Measurements from ENCODE around the gene SPATA3. TPM values are rescaled to one million over a fixed set of nuclear protein-coding genes. Genes with fewer than 3 reads are reported as not detected.
A peak's percentile ranks its signal among the peaks of the same experiment; 100 is the strongest.

Gene SPATA3
- polyA plus RNA-seq, 4 donors, result not detected

DNA sequence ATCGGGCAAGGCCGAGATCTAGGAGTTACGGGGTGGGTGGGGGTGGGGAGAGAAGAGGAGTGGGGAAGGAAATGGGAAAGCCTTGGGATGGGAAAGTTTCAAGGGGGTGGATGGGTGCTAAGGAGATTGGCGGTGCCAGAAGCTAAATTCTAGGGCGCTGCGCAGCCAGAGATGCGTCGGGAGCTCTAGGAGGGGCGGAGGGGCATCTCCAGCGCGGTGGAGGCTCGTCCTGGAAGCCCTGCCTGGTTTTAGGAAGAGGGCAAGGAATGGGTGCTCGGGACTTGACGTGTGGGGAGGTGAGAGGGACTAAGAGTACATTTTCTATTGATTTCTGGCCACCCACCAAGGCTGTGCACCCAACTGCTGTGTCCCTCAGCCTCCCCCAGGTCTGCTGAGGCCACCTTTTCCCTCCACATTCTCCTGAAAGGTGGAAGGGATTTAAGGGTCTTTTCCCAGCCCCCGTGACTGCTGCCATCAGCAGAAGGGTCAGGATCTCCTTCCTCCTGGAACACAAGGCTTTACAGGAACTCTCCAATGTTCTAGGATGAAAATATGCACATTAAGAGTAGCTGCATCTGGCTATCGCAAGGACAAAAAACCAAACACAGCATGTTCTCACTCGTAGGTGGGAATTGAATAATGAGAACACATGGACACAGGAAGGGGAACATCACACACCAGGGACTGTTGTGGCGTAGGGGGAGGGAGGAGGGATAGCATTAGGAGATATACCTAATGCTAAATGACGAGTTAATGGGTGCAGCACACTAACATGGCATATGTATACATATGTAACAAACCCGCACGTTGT, 42.8 kb downstream of the SPATA3 start:
- no peak for FAIRE-seq
- Histone ChIP-seq H3K27me3 (ENCODE audit: control insufficient read depth in 3 of 3, insufficient read depth in 3 of 3, low read length in 3 of 3) (peaks cover 0 to 8% (median 2%) of the 10 kb centered on the region in 3 donors), H3K4me3 (ENCODE audit: low read depth in 1 of 3, low read length in 3 of 3) (peak overlapping the region; percentile 41 to 70 (median 67)), H3K36me3 (ENCODE audit: control insufficient read depth in 3 of 3, insufficient read depth in 2 of 3, low read depth in 1 of 3, low read length in 3 of 3) (peaks cover 0 to 23% (median 0%) of the 10 kb centered on the region in 3 donors), H3K27ac (ENCODE audit: low read depth in 1 of 3, low read length in 2 of 3) (no peak overlapping the region), H3K9me3 (ENCODE audit: control insufficient read depth in 2 of 2, insufficient read depth in 1 of 2, low read depth in 1 of 2, low read length in 1 of 2) (no peaks in the 10 kb centered on the region), H3K4me1 (ENCODE audit: control insufficient read depth in 3 of 3, insufficient read depth in 2 of 3, low read depth in 1 of 3, low read length in 2 of 3) (peaks cover 0 to 21% (median 0%) of the 10 kb centered on the region in 3 donors)
- WGBS, 3 donors, result 21 to 30% (median 22%) methylated on average over 17 to 21 of the region's 21 CpGs
- no peak for DNase-seq

DNA sequence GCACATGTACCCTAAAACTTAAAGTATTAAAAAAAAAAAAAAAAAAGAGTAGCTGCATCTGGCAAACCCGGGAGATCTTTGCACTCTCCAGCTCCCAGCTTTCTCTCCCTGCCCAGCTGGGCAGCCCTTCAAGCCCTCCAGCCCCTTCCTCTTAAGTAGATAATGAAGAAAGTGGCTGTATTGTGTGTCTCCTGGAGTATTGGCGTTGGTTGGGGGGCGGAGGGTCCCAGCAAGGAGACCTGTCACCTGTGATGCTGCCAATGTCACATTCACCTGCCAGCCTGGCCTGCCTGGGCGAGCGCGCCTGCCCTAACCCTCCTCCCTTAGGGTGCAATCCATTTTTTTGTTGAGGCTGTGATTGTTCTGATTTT, 43.4 kb downstream of the SPATA3 start:
- H3K27ac ChIP-seq (ENCODE audit: low read depth in 1 of 3, low read length in 2 of 3), result no peak overlapping the region
- peaks cover 0 to 27% (median 2%) of the 10 kb centered on the region in 3 donors for H3K36me3 ChIP-seq (ENCODE audit: control insufficient read depth in 3 of 3, insufficient read depth in 2 of 3, low read depth in 1 of 3, low read length in 3 of 3)
- H3K4me1 ChIP-seq (ENCODE audit: control insufficient read depth in 3 of 3, insufficient read depth in 2 of 3, low read depth in 1 of 3, low read length in 2 of 3), result peaks cover 0 to 17% (median 0%) of the 10 kb centered on the region in 3 donors
- FAIRE-seq, result no peak
- H3K27me3 ChIP-seq (ENCODE audit: control insufficient read depth in 3 of 3, insufficient read depth in 3 of 3, low read length in 3 of 3), result peaks cover 0 to 8% (median 2%) of the 10 kb centered on the region in 3 donors
- no peak overlapping the region for H3K4me3 ChIP-seq (ENCODE audit: low read depth in 1 of 3, low read length in 3 of 3)
- 74 to 82% (median 82%) methylated on average over 6 of the region's 6 CpGs for WGBS, 3 donors
- no peaks in the 10 kb centered on the region for H3K9me3 ChIP-seq (ENCODE audit: control insufficient read depth in 2 of 2, insufficient read depth in 1 of 2, low read depth in 1 of 2, low read length in 1 of 2)
- DNase-seq, result no peak

DNA sequence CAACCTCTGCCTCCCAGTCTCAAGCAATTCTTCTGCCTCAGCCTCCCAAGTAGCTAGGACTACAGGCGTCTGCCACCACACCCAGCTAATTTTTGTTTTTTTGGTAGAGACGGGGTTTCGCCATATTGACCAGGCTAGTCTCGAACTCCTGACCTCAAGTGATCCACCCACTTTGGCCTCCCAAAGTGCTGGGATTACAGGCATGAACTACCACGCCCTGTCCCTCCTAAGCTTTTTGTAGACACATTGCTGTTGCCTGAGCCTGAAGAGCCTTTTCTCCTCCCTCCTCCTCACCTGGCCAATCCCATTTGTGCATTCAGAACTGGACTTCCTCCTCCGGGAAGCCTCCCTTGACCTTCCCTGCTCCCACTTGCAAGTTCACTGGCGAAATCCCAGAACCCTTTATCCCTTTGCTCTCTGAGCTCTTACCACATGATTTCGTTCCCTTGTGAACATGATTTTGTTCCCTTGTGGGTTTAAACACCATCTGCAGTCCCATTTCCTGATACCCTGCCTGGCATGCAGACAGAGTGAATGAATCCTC, 44.0 kb downstream of the SPATA3 start:
- WGBS, 3 donors, result 67 to 72% (median 70%) methylated on average over 8 of the region's 8 CpGs
- H3K27ac ChIP-seq (ENCODE audit: low read depth in 1 of 3, low read length in 2 of 3), result no peak overlapping the region
- no peak overlapping the region for H3K4me3 ChIP-seq (ENCODE audit: low read depth in 1 of 3, low read length in 3 of 3)
- peak in 1 of 2 donors; percentile 63 for DNase-seq
- H3K36me3 ChIP-seq (ENCODE audit: control insufficient read depth in 3 of 3, insufficient read depth in 2 of 3, low read depth in 1 of 3, low read length in 3 of 3), result peaks cover 0 to 28% (median 2%) of the 10 kb centered on the region in 3 donors
- peaks cover 0 to 8% (median 2%) of the 10 kb centered on the region in 3 donors for H3K27me3 ChIP-seq (ENCODE audit: control insufficient read depth in 3 of 3, insufficient read depth in 3 of 3, low read length in 3 of 3)
- FAIRE-seq, result no peak
- no peaks in the 10 kb centered on the region for H3K9me3 ChIP-seq (ENCODE audit: control insufficient read depth in 2 of 2, insufficient read depth in 1 of 2, low read depth in 1 of 2, low read length in 1 of 2)
- peaks cover 0 to 12% (median 0%) of the 10 kb centered on the region in 3 donors for H3K4me1 ChIP-seq (ENCODE audit: control insufficient read depth in 3 of 3, insufficient read depth in 2 of 3, low read depth in 1 of 3, low read length in 2 of 3)

DNA sequence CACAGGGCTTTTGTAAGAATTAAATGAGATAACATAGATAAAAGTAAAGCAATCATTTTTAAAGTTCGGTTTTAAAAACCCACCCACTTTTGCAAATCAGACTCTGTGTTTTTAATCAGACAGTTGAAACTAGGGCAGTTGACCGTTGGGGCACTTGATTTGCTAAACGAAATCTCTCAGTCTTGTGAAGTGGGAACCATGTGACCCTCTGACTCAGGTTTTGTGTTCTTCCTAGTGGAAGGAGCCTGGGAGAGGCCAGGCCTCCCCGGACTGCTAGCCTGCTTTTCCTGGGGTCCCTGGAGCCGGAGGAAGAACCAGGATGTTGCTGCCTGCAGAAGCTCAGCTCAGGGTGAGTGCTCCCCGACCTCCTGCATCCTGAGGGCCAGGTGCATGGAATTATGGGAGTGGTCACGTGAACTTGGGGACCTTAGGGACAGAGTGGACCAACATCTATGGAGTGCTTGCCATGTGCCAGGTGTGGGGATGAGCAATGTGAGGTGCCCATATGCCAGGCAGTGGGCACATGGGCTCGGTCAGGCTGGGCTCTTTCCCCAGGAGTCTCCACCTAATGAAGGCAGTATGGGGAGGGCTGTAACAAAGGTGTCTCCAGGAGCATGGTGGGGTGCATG, 45.3 kb downstream of the SPATA3 start:
- no peak for FAIRE-seq
- Histone ChIP-seq H3K9me3 (ENCODE audit: control insufficient read depth in 2 of 2, insufficient read depth in 1 of 2, low read depth in 1 of 2, low read length in 1 of 2) (no peaks in the 10 kb centered on the region), H3K4me3 (ENCODE audit: low read depth in 1 of 3, low read length in 3 of 3) (no peak overlapping the region)

DNA sequence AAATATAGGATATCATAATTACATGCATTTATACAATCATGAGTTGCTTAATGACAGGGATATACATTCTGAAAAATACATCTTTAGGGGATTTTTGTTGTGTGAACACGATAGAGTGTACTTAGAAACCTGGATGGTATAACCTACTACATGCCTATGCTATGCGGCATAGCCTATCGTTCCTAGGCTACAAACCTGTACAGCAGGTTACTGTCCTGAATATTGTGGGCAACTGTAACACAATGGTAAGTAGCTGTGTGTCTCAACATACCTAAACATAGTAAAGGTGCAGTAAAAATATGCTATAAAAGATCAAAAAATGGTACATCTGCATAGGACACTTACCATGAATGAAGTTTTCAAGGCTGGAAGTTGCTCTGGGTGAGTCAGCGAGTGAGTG, 47.9 kb downstream of the SPATA3 start:
- FAIRE-seq (no peak), DNase-seq (no peak)
- H3K4me1 ChIP-seq (ENCODE audit: control insufficient read depth in 3 of 3, insufficient read depth in 2 of 3, low read depth in 1 of 3, low read length in 2 of 3), result peaks cover 0 to 4% (median 0%) of the 10 kb centered on the region in 3 donors
- H3K4me3 ChIP-seq (ENCODE audit: low read depth in 1 of 3, low read length in 3 of 3), result no peak overlapping the region
- 92 to 94% (median 94%) methylated on average over 4 of the region's 4 CpGs for WGBS, 3 donors
- H3K36me3 ChIP-seq (ENCODE audit: control insufficient read depth in 3 of 3, insufficient read depth in 2 of 3, low read depth in 1 of 3, low read length in 3 of 3), result peaks cover 0 to 47% (median 2%) of the 10 kb centered on the region in 3 donors
- no peaks in the 10 kb centered on the region for H3K9me3 ChIP-seq (ENCODE audit: control insufficient read depth in 2 of 2, insufficient read depth in 1 of 2, low read depth in 1 of 2, low read length in 1 of 2)
- no peak overlapping the region for H3K27ac ChIP-seq (ENCODE audit: low read depth in 1 of 3, low read length in 2 of 3)
- no peaks in the 10 kb centered on the region for H3K27me3 ChIP-seq (ENCODE audit: control insufficient read depth in 3 of 3, insufficient read depth in 3 of 3, low read length in 3 of 3)

More for the DNA sequence above, 45.3 kb downstream of the SPATA3 start:
- peaks cover 0 to 5% (median 0%) of the 10 kb centered on the region in 3 donors for H3K4me1 ChIP-seq (ENCODE audit: control insufficient read depth in 3 of 3, insufficient read depth in 2 of 3, low read depth in 1 of 3, low read length in 2 of 3)
- H3K27ac ChIP-seq (ENCODE audit: low read depth in 1 of 3, low read length in 2 of 3), result no peak overlapping the region
- DNase-seq, result no peak
- H3K36me3 ChIP-seq (ENCODE audit: control insufficient read depth in 3 of 3, insufficient read depth in 2 of 3, low read depth in 1 of 3, low read length in 3 of 3), result peaks cover 0 to 28% (median 2%) of the 10 kb centered on the region in 3 donors
- H3K27me3 ChIP-seq (ENCODE audit: control insufficient read depth in 3 of 3, insufficient read depth in 3 of 3, low read length in 3 of 3), result peaks cover 0 to 5% (median 0%) of the 10 kb centered on the region in 3 donors
- 66 to 76% (median 72%) methylated on average over 8 of the region's 8 CpGs for WGBS, 3 donors

DNA sequence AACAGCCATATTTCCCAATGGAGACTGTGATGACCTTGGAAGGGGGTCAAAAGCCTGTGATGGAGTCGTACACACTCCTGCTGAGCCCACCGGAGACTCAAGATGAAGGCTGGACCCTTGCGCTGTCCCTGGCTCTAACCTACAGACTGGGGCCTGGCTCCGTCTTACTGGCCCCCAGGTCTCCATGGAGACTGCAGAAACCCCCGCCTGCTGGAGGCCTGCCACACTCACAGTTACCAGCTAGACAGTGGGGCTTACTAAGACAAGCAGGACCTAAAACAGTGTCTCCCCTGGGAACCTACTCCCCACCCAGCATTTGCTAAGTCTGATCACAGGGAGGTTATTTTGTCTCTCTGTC, 51.0 kb downstream of the SPATA3 start:
- Histone ChIP-seq H3K27me3 (ENCODE audit: control insufficient read depth in 3 of 3, insufficient read depth in 3 of 3, low read length in 3 of 3) (no peaks in the 10 kb centered on the region), H3K36me3 (ENCODE audit: control insufficient read depth in 3 of 3, insufficient read depth in 2 of 3, low read depth in 1 of 3, low read length in 3 of 3) (peaks cover 0 to 36% (median 2%) of the 10 kb centered on the region in 3 donors), H3K27ac (ENCODE audit: low read depth in 1 of 3, low read length in 2 of 3) (no peak overlapping the region), H3K9me3 (ENCODE audit: control insufficient read depth in 2 of 2, insufficient read depth in 1 of 2, low read depth in 1 of 2, low read length in 1 of 2) (no peaks in the 10 kb centered on the region), H3K4me3 (ENCODE audit: low read depth in 1 of 3, low read length in 3 of 3) (no peak overlapping the region), H3K4me1 (ENCODE audit: control insufficient read depth in 3 of 3, insufficient read depth in 2 of 3, low read depth in 1 of 3, low read length in 2 of 3) (peaks cover 0 to 28% (median 11%) of the 10 kb centered on the region in 3 donors)
- FAIRE-seq (no peak), DNase-seq (no peak)
- 86 to 92% (median 88%) methylated on average over 5 of the region's 5 CpGs for WGBS, 3 donors

DNA sequence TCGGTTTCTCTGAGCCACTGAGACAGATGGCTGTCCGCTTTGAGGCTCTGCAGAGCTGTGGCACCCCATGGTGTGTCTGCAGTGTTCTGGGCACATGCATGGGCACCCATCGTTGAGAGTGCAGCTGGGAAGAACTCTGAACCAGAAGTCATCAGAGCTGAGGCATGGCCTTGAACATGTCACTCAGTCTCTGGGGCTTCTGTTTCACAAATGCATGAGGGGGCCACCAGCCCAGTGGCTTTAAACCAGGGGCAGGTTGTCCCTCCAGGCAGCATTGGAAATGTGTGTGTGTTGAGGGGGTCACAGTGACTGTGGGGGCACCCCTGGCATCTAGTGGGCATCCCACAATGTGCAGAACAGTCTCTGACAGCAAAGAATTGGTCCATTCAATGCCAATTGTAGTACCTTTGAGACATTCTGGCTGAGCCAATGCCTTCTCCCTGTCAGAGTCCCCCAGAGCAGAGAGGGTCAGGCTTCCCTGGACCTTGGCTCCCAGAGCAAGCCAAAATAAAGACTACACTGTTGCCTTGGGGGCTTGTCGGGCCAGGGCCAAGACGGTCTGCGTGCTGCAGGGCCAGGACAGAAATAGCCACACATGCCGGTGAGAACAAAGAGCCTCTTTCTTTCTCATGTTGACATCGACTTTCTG, 51.5 kb downstream of the SPATA3 start:
- WGBS, 3 donors, result 44 to 68% (median 47%) methylated on average over 8 of the region's 8 CpGs
- H3K9me3 ChIP-seq (ENCODE audit: control insufficient read depth in 2 of 2, insufficient read depth in 1 of 2, low read depth in 1 of 2, low read length in 1 of 2), result no peaks in the 10 kb centered on the region

More for the DNA sequence above, 51.5 kb downstream of the SPATA3 start:
- peaks cover 0 to 33% (median 2%) of the 10 kb centered on the region in 3 donors for H3K36me3 ChIP-seq (ENCODE audit: control insufficient read depth in 3 of 3, insufficient read depth in 2 of 3, low read depth in 1 of 3, low read length in 3 of 3)
- H3K4me1 ChIP-seq (ENCODE audit: control insufficient read depth in 3 of 3, insufficient read depth in 2 of 3, low read depth in 1 of 3, low read length in 2 of 3), result peaks cover 0 to 33% (median 13%) of the 10 kb centered on the region in 3 donors
- H3K4me3 ChIP-seq (ENCODE audit: low read depth in 1 of 3, low read length in 3 of 3), result no peak overlapping the region
- no peak overlapping the region for H3K27ac ChIP-seq (ENCODE audit: low read depth in 1 of 3, low read length in 2 of 3)
- DNase-seq (no peak), FAIRE-seq (no peak)
- H3K27me3 ChIP-seq (ENCODE audit: control insufficient read depth in 3 of 3, insufficient read depth in 3 of 3, low read length in 3 of 3), result no peaks in the 10 kb centered on the region

All from small intestine (tissue), 7 donors.